ENCODE results near the gene RARB. TPM values are rescaled to one million over a fixed set of nuclear protein-coding genes. Genes with fewer than 3 reads are reported as not detected.
A peak's percentile ranks its signal among the peaks of the same experiment; 100 is the strongest.

Gene RARB
- total RNA-seq, 1 experiment from 2014 or later = 2.5 TPM

DNA sequence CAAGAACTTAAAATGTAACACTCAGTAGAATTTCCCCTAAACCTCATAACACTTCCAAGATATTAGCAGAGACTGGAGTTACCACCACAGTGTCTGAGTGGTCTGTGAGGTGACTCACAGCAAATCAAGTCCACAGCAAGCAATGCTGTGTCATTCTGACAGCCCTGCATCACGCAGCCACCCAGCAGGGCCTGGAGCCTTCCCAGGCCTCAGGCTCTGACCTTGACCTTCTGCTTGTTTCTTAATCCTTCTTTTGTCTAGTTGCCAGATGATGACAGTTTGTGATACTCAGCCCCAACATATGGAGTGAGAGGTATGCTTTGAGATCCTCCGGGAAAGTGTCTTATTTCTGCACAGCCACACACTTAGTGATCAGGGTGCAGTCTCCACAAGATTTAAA lies 154.2 kb downstream of the RARB start:
- DNase-seq = no peak

DNA sequence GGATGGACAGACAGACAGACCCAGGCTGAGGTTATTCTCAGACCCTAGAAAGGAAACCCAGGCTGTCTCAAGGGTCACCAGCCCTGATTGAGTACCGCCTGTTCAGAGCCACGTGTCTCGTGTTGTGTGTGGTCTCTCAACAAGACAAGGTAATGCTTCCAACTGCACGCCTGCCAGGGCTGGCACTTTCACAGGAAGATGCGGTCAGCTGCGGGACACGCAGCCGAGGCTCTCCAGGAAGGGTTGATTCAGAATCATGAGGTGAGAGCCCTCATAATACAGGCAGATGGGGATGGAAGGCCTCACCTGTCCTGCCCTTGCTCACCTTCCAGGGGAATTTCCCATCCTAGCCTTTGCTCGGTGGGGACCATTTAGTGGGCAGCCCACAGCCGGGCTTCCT lies 155.3 kb downstream of the RARB start:
- no peak overlapping the region for H3K4me3 Mint-ChIP-seq (ENCODE audit: unreplicated experiment)
- no TSS peak for BruUV-seq (replicated peaks)
- DNase-seq = no peak
- peaks cover 8% of the 10 kb centered on the region for H3K9me3 Mint-ChIP-seq (ENCODE audit: unreplicated experiment)
- no peaks in the 10 kb centered on the region for H3K36me3 Mint-ChIP-seq (ENCODE audit: insufficient read depth, unreplicated experiment)
- POLR2A ChIA-PET = no interaction called here
- H3K27ac Mint-ChIP-seq (ENCODE audit: unreplicated experiment) = no peak overlapping the region
- no peaks in the 10 kb centered on the region for H3K27me3 Mint-ChIP-seq (ENCODE audit: insufficient read depth, unreplicated experiment)
- Histone ChIP-seq H3K36me3 (ENCODE audit: control insufficient read depth, insufficient read depth, low read length) (no peaks in the 10 kb centered on the region), H3K4me1 (peaks cover 4% of the 10 kb centered on the region; the same call in 1 of the 2 replicates), H3K27me3 (replicated peaks; ENCODE audit: control insufficient read depth, insufficient read depth, low read length) (no peaks in the 10 kb centered on the region), H3K4me3 (ENCODE audit: low read depth, low read length) (no peak overlapping the region), H3K9me3 (no peaks in the 10 kb centered on the region)
- intact Hi-C loops (cut with micrococcal nuclease; ENCODE audit: unreplicated experiment) = no loop called here
- TF ChIP-seq, protein P1, sequence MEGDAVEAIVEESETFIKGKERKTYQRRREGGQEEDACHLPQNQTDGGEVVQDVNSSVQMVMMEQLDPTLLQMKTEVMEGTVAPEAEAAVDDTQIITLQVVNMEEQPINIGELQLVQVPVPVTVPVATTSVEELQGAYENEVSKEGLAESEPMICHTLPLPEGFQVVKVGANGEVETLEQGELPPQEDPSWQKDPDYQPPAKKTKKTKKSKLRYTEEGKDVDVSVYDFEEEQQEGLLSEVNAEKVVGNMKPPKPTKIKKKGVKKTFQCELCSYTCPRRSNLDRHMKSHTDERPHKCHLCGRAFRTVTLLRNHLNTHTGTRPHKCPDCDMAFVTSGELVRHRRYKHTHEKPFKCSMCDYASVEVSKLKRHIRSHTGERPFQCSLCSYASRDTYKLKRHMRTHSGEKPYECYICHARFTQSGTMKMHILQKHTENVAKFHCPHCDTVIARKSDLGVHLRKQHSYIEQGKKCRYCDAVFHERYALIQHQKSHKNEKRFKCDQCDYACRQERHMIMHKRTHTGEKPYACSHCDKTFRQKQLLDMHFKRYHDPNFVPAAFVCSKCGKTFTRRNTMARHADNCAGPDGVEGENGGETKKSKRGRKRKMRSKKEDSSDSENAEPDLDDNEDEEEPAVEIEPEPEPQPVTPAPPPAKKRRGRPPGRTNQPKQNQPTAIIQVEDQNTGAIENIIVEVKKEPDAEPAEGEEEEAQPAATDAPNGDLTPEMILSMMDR (IDR thresholded peaks at IDR 0.05; ENCODE audit: insufficient read depth in 1 of 2, low read depth in 1 of 2, low read length in 1 of 2, severe bottlenecking in 1 of 2, unreplicated experiment in 1 of 2) = no peak
- H3K4me1 Mint-ChIP-seq (ENCODE audit: low read depth, unreplicated experiment) = peaks cover 13% of the 10 kb centered on the region
- CTCF ChIA-PET = no interaction called here

More for the DNA sequence above, 154.2 kb downstream of the RARB start:
- H3K36me3 Mint-ChIP-seq (ENCODE audit: insufficient read depth, unreplicated experiment) = no peaks in the 10 kb centered on the region
- BruUV-seq (replicated peaks) = no TSS peak
- H3K9me3 ChIP-seq = no peaks in the 10 kb centered on the region
- H3K27me3 ChIP-seq (replicated peaks; ENCODE audit: control insufficient read depth, insufficient read depth, low read length) = no peaks in the 10 kb centered on the region
- ChIA-PET CTCF (no interaction called here), POLR2A (no interaction called here)
- H3K36me3 ChIP-seq (ENCODE audit: control insufficient read depth, insufficient read depth, low read length) = no peaks in the 10 kb centered on the region
- peaks cover 13% of the 10 kb centered on the region for H3K4me1 Mint-ChIP-seq (ENCODE audit: low read depth, unreplicated experiment)
- H3K4me3 Mint-ChIP-seq (ENCODE audit: unreplicated experiment) = no peak overlapping the region
- H3K4me1 ChIP-seq = peaks cover 4% of the 10 kb centered on the region; the same call in 1 of the 2 replicates
- H3K27me3 Mint-ChIP-seq (ENCODE audit: insufficient read depth, unreplicated experiment) = no peaks in the 10 kb centered on the region
- H3K4me3 ChIP-seq (ENCODE audit: low read depth, low read length) = no peak overlapping the region
- peak overlapping the region; percentile 55 for H3K27ac Mint-ChIP-seq (ENCODE audit: unreplicated experiment)
- intact Hi-C loops (cut with micrococcal nuclease; ENCODE audit: unreplicated experiment) = no loop called here
- TF ChIP-seq, protein P1 (IDR thresholded peaks at IDR 0.05; ENCODE audit: insufficient read depth in 1 of 2, low read depth in 1 of 2, low read length in 1 of 2, severe bottlenecking in 1 of 2, unreplicated experiment in 1 of 2) = no peak
- H3K9me3 Mint-ChIP-seq (ENCODE audit: unreplicated experiment) = no peaks in the 10 kb centered on the region

DNA sequence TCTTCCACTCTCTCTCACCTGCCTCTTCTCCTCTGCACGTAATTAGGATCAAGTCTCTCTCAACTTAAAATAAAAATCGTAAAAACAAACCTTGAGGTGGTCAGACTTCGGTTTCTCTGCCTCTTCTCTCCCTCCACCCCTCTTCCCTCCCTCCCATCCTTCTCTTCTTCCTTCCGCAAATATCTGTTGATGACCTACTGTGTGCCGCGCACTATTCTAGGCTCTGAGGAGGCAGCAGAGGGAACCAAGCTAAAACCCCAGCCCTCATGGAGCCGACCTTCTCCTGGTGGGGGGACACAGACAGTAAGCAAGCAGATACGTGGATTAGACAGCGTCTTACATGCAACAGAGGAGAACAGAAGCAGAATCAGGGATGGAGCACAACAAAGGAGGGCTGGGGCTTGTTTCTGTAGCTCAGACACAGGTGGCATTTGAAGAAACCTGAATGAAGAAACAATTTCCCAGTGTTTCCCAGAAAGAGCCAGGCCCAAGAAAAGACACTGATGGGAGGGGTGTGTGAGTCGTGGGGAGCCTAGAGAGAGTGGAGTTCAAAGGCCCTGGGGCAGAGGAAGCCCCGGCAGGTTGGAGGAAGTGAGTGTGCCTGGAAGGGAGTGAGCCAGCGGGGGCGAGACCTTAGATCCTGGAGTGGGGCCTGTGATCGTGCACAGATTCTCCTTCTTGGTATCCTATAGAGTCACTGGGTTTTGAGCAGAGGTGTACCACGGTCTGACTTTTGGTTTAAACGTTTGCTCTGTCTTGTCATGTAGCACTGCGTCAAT lies 156.1 kb downstream of the RARB start:
- POLR2A ChIA-PET = no interaction called here
- no peak overlapping the region for H3K27ac Mint-ChIP-seq (ENCODE audit: unreplicated experiment)

More for the DNA sequence above, 156.1 kb downstream of the RARB start:
- CTCF ChIA-PET = no interaction called here
- Mint-ChIP-seq H3K4me1 (ENCODE audit: low read depth, unreplicated experiment) (peaks cover 13% of the 10 kb centered on the region), H3K4me3 (ENCODE audit: unreplicated experiment) (no peak overlapping the region), H3K9me3 (ENCODE audit: unreplicated experiment) (peaks cover 8% of the 10 kb centered on the region), H3K27me3 (ENCODE audit: insufficient read depth, unreplicated experiment) (no peaks in the 10 kb centered on the region), H3K36me3 (ENCODE audit: insufficient read depth, unreplicated experiment) (no peaks in the 10 kb centered on the region)
- no peaks in the 10 kb centered on the region for H3K36me3 ChIP-seq (ENCODE audit: control insufficient read depth, insufficient read depth, low read length)
- no peak for DNase-seq
- no peaks in the 10 kb centered on the region for H3K9me3 ChIP-seq
- no TSS peak for BruUV-seq (replicated peaks)
- H3K4me1 ChIP-seq = peaks cover 4% of the 10 kb centered on the region; the same call in 1 of the 2 replicates
- TF ChIP-seq, protein P1 (IDR thresholded peaks at IDR 0.05; ENCODE audit: insufficient read depth in 1 of 2, low read depth in 1 of 2, low read length in 1 of 2, severe bottlenecking in 1 of 2, unreplicated experiment in 1 of 2) = no peak
- H3K4me3 ChIP-seq (ENCODE audit: low read depth, low read length) = no peak overlapping the region
- intact Hi-C loops (cut with micrococcal nuclease; ENCODE audit: unreplicated experiment) = no loop called here
- H3K27me3 ChIP-seq (replicated peaks; ENCODE audit: control insufficient read depth, insufficient read depth, low read length) = no peaks in the 10 kb centered on the region

Measured in Caco-2 (cell line).